IMR-90 (cell line): ENCODE measurements around the gene PTPRO. TPM values are rescaled to one million over a fixed set of nuclear protein-coding genes. Genes with fewer than 3 reads are reported as not detected.

ENCODE experiments used
- ATAC-seq: fragments of 200-7000 bp; cut with Tn5 transposase; 2 replicates; pipeline ENCODE4 v1.9.1; 2020; ENCODE audit warnings: low read depth, mild to moderate bottlenecking, moderate library complexity
- BruUV-seq: library from RNA; stranded (reverse); fragments of 400-500 nt; replicated peaks from 2 replicates; lab custom pipeline; 2021; lab: Mats Ljungman, UMichigan
- CTCF ChIA-PET: fragments of 300-600 bp; formaldehyde crosslinking; extraction: SDS; loops from one replicate; lab custom pipeline; 2021; ENCODE audit warnings: antibody characterized with exemption; lab: Yijun Ruan, JAX
- POLR2A ChIA-PET: fragments of 300-600 bp; sonication (Branson Sonifier 250); formaldehyde crosslinking; loops from one replicate; lab custom pipeline; 2022; ENCODE audit warnings: antibody characterized with exemption; ENCODE audit not compliant: unreplicated experiment; lab: Charles Lee
- DNase-seq: peaks from one replicate; pipeline ENCODE4 v3.0.0; 2013
- H2AFZ ChIP-seq: replicated peaks from 2 replicates; pipeline ENCODE3; 2013; ENCODE audit warnings: low read length, mild to moderate bottlenecking; ENCODE audit not compliant: poor library complexity
- H2AK5ac ChIP-seq: 2 replicates; pipeline ENCODE4 v1.6.1; 2013; ENCODE audit warnings: low read depth, low read length, inconsistent platforms
- H2AK9ac ChIP-seq: replicated peaks from 2 replicates; pipeline ENCODE3; 2013; ENCODE audit warnings: mild to moderate bottlenecking, low read depth, low read length, moderate library complexity; ENCODE audit not compliant: poor library complexity
- H2BK120ac ChIP-seq: 2 replicates; pipeline ENCODE4 v1.6.1; 2013; ENCODE audit warnings: low read depth, low read length, inconsistent platforms
- H2BK15ac ChIP-seq: 3 replicates; pipeline ENCODE4 v1.6.1; 2013; ENCODE audit warnings: low read depth, low read length, inconsistent platforms
- H2BK20ac ChIP-seq: 2 replicates; pipeline ENCODE4 v1.6.1; 2013; ENCODE audit warnings: low read depth, mild to moderate bottlenecking, inconsistent platforms, low read length, moderate library complexity
- H2BK5ac ChIP-seq: 2 replicates; pipeline ENCODE4 v1.6.1; 2013; ENCODE audit warnings: mild to moderate bottlenecking, low read depth, low read length, inconsistent platforms; ENCODE audit not compliant: poor library complexity, severe bottlenecking
- H3K14ac ChIP-seq: replicated peaks from 2 replicates; pipeline ENCODE4 v1.6.1; 2013; ENCODE audit warnings: low read depth, low read length, inconsistent platforms
- H3K18ac ChIP-seq: 2 replicates; pipeline ENCODE4 v1.6.1; 2013; ENCODE audit warnings: low read depth, low read length, control low read depth
- H3K23ac ChIP-seq: 2 replicates; pipeline ENCODE4 v1.6.1; 2013; ENCODE audit warnings: low read depth, low read length, inconsistent platforms
- H3K27ac ChIP-seq: 2 replicates; pipeline ENCODE4 v1.5.1; 2013; ENCODE audit warnings: mild to moderate bottlenecking, control low read depth, low read length; ENCODE audit not compliant: insufficient read depth
- H3K27me3 ChIP-seq: 2 replicates; pipeline ENCODE4 v1.6.1; 2013; ENCODE audit warnings: low read length; ENCODE audit not compliant: control insufficient read depth, insufficient read depth
- H3K36me3 ChIP-seq: 2 replicates; pipeline ENCODE4 v1.6.1; 2013; ENCODE audit warnings: low read length, mixed read lengths; ENCODE audit not compliant: control insufficient read depth, insufficient read depth
- H3K4ac ChIP-seq: 2 replicates; pipeline ENCODE4 v1.6.1; 2013; ENCODE audit warnings: low read depth, low read length, inconsistent platforms
- H3K4me1 ChIP-seq: 2 replicates; pipeline ENCODE4 v1.6.1; 2013; ENCODE audit warnings: low read length, mixed read lengths; ENCODE audit not compliant: control insufficient read depth, insufficient read depth
- H3K4me2 ChIP-seq: 2 replicates; pipeline ENCODE4 v1.6.1; 2013; ENCODE audit warnings: low read depth, mild to moderate bottlenecking, control low read depth, low read length, moderate library complexity
- H3K4me3 ChIP-seq: 2 replicates; pipeline ENCODE4 v1.5.1; 2013; ENCODE audit warnings: low read depth, mild to moderate bottlenecking, control low read depth, low read length, moderate library complexity; ENCODE audit not compliant: insufficient read depth
- H3K56ac ChIP-seq: 2 replicates; pipeline ENCODE4 v1.6.1; 2013; ENCODE audit warnings: low read length, inconsistent platforms; ENCODE audit not compliant: insufficient read depth; ENCODE audit errors: extremely low read depth
- H3K79me1 ChIP-seq, 2 experiments: 2 replicates each; pipeline ENCODE4 v1.6.1; 2013; ENCODE audit warnings: low read length in 2 of 2, inconsistent platforms in 1 of 2, low read depth in 1 of 2
- H3K9ac ChIP-seq: 2 replicates; pipeline ENCODE4 v1.6.1; 2013; ENCODE audit warnings: low read depth, low read length, control low read depth
- H3K9me1 ChIP-seq: 2 replicates; pipeline ENCODE4 v1.6.1; 2013; ENCODE audit warnings: low read length, inconsistent platforms; ENCODE audit not compliant: insufficient read depth
- H3K9me3 ChIP-seq: 2 replicates; pipeline ENCODE4 v1.6.1; 2013; ENCODE audit warnings: low read length; ENCODE audit not compliant: control insufficient read depth, insufficient read depth
- H4K20me1 ChIP-seq: 2 replicates; pipeline ENCODE4 v1.6.1; 2013; ENCODE audit warnings: low read length, inconsistent platforms; ENCODE audit not compliant: insufficient read depth
- H4K5ac ChIP-seq: 2 replicates; pipeline ENCODE4 v1.6.1; 2013; ENCODE audit warnings: mild to moderate bottlenecking, low read depth, low read length, control low read depth
- H4K8ac ChIP-seq, 2 experiments: 2 replicates each; pipeline ENCODE4 v1.6.1; 2013; ENCODE audit warnings: low read depth in 2 of 2, low read length in 2 of 2, control low read depth in 1 of 2, inconsistent platforms in 1 of 2
- H4K91ac ChIP-seq: 2 replicates; pipeline ENCODE4 v1.6.1; 2013; ENCODE audit warnings: low read depth, low read length, inconsistent platforms; ENCODE audit not compliant: insufficient read depth
- BHLHE40 ChIP-seq: fragments of 150-350 bp; IDR thresholded peaks from 2 replicates; pipeline ENCODE4 v1.6.1; 2016; ENCODE audit warnings: mild to moderate bottlenecking, low read depth, low read length
- CHD1 ChIP-seq: IDR thresholded peaks from 2 replicates; pipeline ENCODE4 v1.6.1; 2012; ENCODE audit warnings: low read depth, low read length, improper control_type of control experiment
- MAFK ChIP-seq: IDR thresholded peaks from 2 replicates; pipeline ENCODE4 v1.6.1; 2012; ENCODE audit warnings: low read depth, low read length, improper control_type of control experiment
- MXI1 ChIP-seq: IDR thresholded peaks from 2 replicates; pipeline ENCODE4 v1.6.1; 2012; ENCODE audit warnings: low read depth, mild to moderate bottlenecking, low read length, moderate library complexity, borderline replicate concordance
- NFE2L2 ChIP-seq: fragments of 150-350 bp; IDR thresholded peaks from 2 replicates; pipeline ENCODE4 v1.6.1; 2016; ENCODE audit warnings: low read depth, mild to moderate bottlenecking, low read length
- POLR2A ChIP-seq: IDR thresholded peaks from 2 replicates; pipeline ENCODE4 v1.6.1; 2012; ENCODE audit warnings: mild to moderate bottlenecking, low read depth, low read length
- RAD21 ChIP-seq: IDR thresholded peaks from 2 replicates; pipeline ENCODE4 v1.6.1; 2012; ENCODE audit warnings: low read length, improper control_type of control experiment
- RCOR1 ChIP-seq: IDR thresholded peaks from 2 replicates; pipeline ENCODE4 v1.6.1; 2012; ENCODE audit warnings: mild to moderate bottlenecking, low read length, improper control_type of control experiment; ENCODE audit not compliant: insufficient replicate concordance
- WGBS, 2 experiments: methylation state at CpG; one replicate each; pipeline versions ENCODE4 v1.1.5 to v1.1.7; 2013; ENCODE audit warnings: missing lambda C conversion rate in 2 of 2; ENCODE audit not compliant: insufficient read length in 1 of 2; ENCODE audit errors: extremely low coverage in 2 of 2; 5-methylcytosine and 5-hydroxymethylcytosine counted together
- dilution Hi-C: fragments of 300-500 bp; cut with HindIII; formaldehyde crosslinking; loops from one replicate; pipeline ENCODE4 v1.14.3; 2018; ENCODE audit warnings: low sequenced_read_pairs; ENCODE audit not compliant: unreplicated experiment
- in situ Hi-C: fragments of 300-500 bp; cut with MboI; formaldehyde crosslinking; loops from 3 replicates; pipeline ENCODE4 v1.14.3; 2019; ENCODE audit warnings: low sequenced_read_pairs, inconsistent platforms, mixed read lengths
- intact Hi-C: fragments of 100-400 bp; cut with micrococcal nuclease; formaldehyde crosslinking; loops from 2 replicates; pipeline ENCODE4 v1.10.0; 2022
- polyA plus RNA-seq, 3 experiments: library from polyadenylated mRNA; depleted of rRNA; stranded (reverse); fragments of >200 nt; gene quantifications; 2 replicates each; pipeline ENCODE4 v1.2.3, GENCODE V29; 2012; ENCODE audit warnings: low replicate concordance in 1 of 3
- total RNA-seq: library from RNA; depleted of rRNA; stranded (reverse); fragments of >200 nt; gene quantifications from 2 replicates; pipeline ENCODE4 v1.2.3, GENCODE V29; 2012
- TF ChIP-seq, protein P1 (sequence below): fragments of 150-350 bp; IDR thresholded peaks from 2 replicates; pipeline ENCODE4 v1.6.1; 2017; ENCODE audit warnings: mild to moderate bottlenecking, antibody characterized with exemption, low read length, low read depth
- TF ChIP-seq, protein P2 (sequence below): fragments of 150-350 bp; IDR thresholded peaks from 2 replicates; pipeline ENCODE4 v1.6.1; 2016; ENCODE audit warnings: low read depth, mild to moderate bottlenecking, low read length, moderate library complexity, borderline replicate concordance
- TF ChIP-seq, protein P3 (sequence below): conservative IDR thresholded peaks from 2 replicates; pipeline ENCODE4 v1.5.1; 2012; ENCODE audit warnings: mild to moderate bottlenecking, low read depth, low read length, improper control_type of control experiment

PTPRO gene
- total and polyA plus RNA-seq, 2 of the 4 experiments (the other 2 are of a cell fraction), result 0.03 to 0.18 TPM

DNA sequence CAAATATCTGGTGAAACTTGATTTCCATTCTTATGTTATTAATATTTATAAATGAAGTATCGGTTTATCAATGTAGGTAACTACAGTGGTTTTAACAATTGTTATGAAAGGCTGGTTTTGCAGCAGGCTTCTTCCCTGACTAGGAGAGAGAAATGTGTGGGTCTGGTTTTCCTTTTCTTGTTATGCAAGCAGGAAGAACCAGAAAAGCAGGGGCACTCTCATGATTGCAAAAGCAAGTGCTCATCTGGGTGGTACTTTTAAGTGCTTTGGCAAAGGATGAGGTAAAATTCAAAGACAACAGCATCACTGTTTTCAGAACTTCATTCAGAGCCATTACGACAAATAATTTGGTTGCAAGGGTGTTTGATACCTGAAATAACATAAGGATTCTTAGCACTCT is 105.6 kb downstream of the PTPRO start:
- no peak overlapping the region for H2BK120ac ChIP-seq
- H2BK20ac ChIP-seq, result no peak overlapping the region
- no TSS peak for BruUV-seq
- no peak overlapping the region for H3K4me2 ChIP-seq
- no peak overlapping the region for H3K4me3 ChIP-seq
- H3K36me3 ChIP-seq, result no peaks in the 10 kb centered on the region
- no peak for DNase-seq
- no peak overlapping the region for H3K27ac ChIP-seq
- no peak overlapping the region for H3K18ac ChIP-seq
- intact Hi-C loops, result no loop called here
- H2AFZ ChIP-seq, result no peak overlapping the region
- H3K23ac ChIP-seq, result no peak overlapping the region
- no peaks in the 10 kb centered on the region for H3K9me3 ChIP-seq
- no peaks in the 10 kb centered on the region for H3K4me1 ChIP-seq
- no peaks in the 10 kb centered on the region for H3K27me3 ChIP-seq
- H3K79me1 ChIP-seq, result no peaks in the 10 kb centered on the region
- dilution Hi-C loops, result no loop called here
- no peak overlapping the region for H3K14ac ChIP-seq
- H2AK9ac ChIP-seq, result no peak overlapping the region
- in situ Hi-C loops, result no loop called here
- H4K20me1 ChIP-seq, result no peaks in the 10 kb centered on the region
- H4K8ac ChIP-seq, result no peak overlapping the region
- CTCF ChIA-PET, result no interaction called here
- POLR2A ChIA-PET, result no interaction called here
- H3K9me1 ChIP-seq, result no peaks in the 10 kb centered on the region
- no peak overlapping the region for H3K56ac ChIP-seq
- no peak overlapping the region for H2AK5ac ChIP-seq
- no peak overlapping the region for H3K4ac ChIP-seq
- no CpG with 5 or more reads among the region's 2 CpGs for WGBS, 2 experiments
- H3K9ac ChIP-seq, result no peak overlapping the region
- no peak overlapping the region for H2BK5ac ChIP-seq
- H2BK15ac ChIP-seq, result no peak overlapping the region
- H4K91ac ChIP-seq, result no peak overlapping the region
- TF ChIP-seq NFE2L2 (no peak), POLR2A (no peak), MXI1 (no peak), RCOR1 (no peak), BHLHE40 (no peak), MAFK (no peak), RAD21 (no peak), CHD1 (no peak)
- TF ChIP-seq, protein P1, sequence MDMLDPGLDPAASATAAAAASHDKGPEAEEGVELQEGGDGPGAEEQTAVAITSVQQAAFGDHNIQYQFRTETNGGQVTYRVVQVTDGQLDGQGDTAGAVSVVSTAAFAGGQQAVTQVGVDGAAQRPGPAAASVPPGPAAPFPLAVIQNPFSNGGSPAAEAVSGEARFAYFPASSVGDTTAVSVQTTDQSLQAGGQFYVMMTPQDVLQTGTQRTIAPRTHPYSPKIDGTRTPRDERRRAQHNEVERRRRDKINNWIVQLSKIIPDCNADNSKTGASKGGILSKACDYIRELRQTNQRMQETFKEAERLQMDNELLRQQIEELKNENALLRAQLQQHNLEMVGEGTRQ, result no peak
- TF ChIP-seq, protein P2, sequence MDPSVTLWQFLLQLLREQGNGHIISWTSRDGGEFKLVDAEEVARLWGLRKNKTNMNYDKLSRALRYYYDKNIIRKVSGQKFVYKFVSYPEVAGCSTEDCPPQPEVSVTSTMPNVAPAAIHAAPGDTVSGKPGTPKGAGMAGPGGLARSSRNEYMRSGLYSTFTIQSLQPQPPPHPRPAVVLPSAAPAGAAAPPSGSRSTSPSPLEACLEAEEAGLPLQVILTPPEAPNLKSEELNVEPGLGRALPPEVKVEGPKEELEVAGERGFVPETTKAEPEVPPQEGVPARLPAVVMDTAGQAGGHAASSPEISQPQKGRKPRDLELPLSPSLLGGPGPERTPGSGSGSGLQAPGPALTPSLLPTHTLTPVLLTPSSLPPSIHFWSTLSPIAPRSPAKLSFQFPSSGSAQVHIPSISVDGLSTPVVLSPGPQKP, result no peak
- TF ChIP-seq, protein P3, sequence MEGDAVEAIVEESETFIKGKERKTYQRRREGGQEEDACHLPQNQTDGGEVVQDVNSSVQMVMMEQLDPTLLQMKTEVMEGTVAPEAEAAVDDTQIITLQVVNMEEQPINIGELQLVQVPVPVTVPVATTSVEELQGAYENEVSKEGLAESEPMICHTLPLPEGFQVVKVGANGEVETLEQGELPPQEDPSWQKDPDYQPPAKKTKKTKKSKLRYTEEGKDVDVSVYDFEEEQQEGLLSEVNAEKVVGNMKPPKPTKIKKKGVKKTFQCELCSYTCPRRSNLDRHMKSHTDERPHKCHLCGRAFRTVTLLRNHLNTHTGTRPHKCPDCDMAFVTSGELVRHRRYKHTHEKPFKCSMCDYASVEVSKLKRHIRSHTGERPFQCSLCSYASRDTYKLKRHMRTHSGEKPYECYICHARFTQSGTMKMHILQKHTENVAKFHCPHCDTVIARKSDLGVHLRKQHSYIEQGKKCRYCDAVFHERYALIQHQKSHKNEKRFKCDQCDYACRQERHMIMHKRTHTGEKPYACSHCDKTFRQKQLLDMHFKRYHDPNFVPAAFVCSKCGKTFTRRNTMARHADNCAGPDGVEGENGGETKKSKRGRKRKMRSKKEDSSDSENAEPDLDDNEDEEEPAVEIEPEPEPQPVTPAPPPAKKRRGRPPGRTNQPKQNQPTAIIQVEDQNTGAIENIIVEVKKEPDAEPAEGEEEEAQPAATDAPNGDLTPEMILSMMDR, result no peak
- ATAC-seq, result no peak
- no peak overlapping the region for H4K5ac ChIP-seq
